CD4-positive, alpha-beta T cell (primary cell): ENCODE results near the gene NAA25. TPM values are rescaled to one million over a fixed set of nuclear protein-coding genes. Genes with fewer than 3 reads are reported as not detected.
A peak's percentile ranks its signal among the peaks of the same experiment; 100 is the strongest.

ENCODE experiments used
- ATAC-seq: fragments of 200-7000 bp; cut with Tn5 transposase; one replicate; pipeline ENCODE4 v1.10.0; 2022; ENCODE audit warnings: mild to moderate bottlenecking; ENCODE audit not compliant: poor library complexity
- CTCF ChIA-PET: fragments of 350-600 bp; sonication (Branson Sonifier 250); formaldehyde crosslinking; loops from one replicate; lab custom pipeline; 2021; ENCODE audit warnings: antibody characterized with exemption, inconsistent platforms; lab: Charles Lee
- POLR2A ChIA-PET: fragments of 350-600 bp; sonication (Branson Sonifier 250); formaldehyde crosslinking; loops from one replicate; lab custom pipeline; 2021; ENCODE audit warnings: antibody characterized with exemption, inconsistent platforms; lab: Charles Lee
- DNase-seq, 14 experiments: peaks; one replicate each; pipeline ENCODE4 v3.0.0-alpha.2; 2013 to 2020; ENCODE audit warnings: mixed read lengths in 2 of 14
- H3K27ac ChIP-seq, 2 donors: one replicate each; pipeline versions ENCODE4 v1.5.1 to v1.7.0; 2013; ENCODE audit warnings: low read length in 2 of 2, low read depth in 1 of 2, mild to moderate bottlenecking in 1 of 2
- H3K27me3 ChIP-seq, 2 experiments: 1 replicate in 1 of 2; 2 replicates in 1 of 2; pipeline versions ENCODE4 v1.6.1 to v1.7.0; 2013; ENCODE audit warnings: low read length in 2 of 2, control low read depth in 1 of 2, mild to moderate bottlenecking in 1 of 2, moderate library complexity in 1 of 2; ENCODE audit not compliant: insufficient read depth in 2 of 2, control insufficient read depth in 1 of 2
- H3K36me3 ChIP-seq: one replicate; pipeline ENCODE4 v1.6.1; 2013; ENCODE audit warnings: low read length, control low read depth; ENCODE audit not compliant: insufficient read depth
- H3K4me1 ChIP-seq: one replicate; pipeline ENCODE4 v1.6.1; 2013; ENCODE audit warnings: low read length, control low read depth; ENCODE audit not compliant: insufficient read depth
- H3K4me3 ChIP-seq: one replicate; pipeline ENCODE4 v1.5.1; 2013; ENCODE audit warnings: mild to moderate bottlenecking, low read length, moderate library complexity
- H3K9me3 ChIP-seq, 2 experiments: 1 replicate in 1 of 2; 2 replicates in 1 of 2; pipeline versions ENCODE4 v1.6.1 to v1.7.0; 2013; ENCODE audit warnings: low read length in 2 of 2, mild to moderate bottlenecking in 2 of 2, control low read depth in 1 of 2, moderate library complexity in 1 of 2; ENCODE audit not compliant: control insufficient read depth in 1 of 2, insufficient read depth in 1 of 2
- H3K27ac Mint-ChIP-seq: one replicate; pipeline ENCODE4 v1.8.0; 2020; ENCODE audit warnings: mixed read lengths
- H3K27me3 Mint-ChIP-seq: one replicate; pipeline ENCODE4 v1.8.0; 2021; ENCODE audit warnings: mixed read lengths
- H3K36me3 Mint-ChIP-seq: one replicate; pipeline ENCODE4 v1.8.0; 2021; ENCODE audit warnings: low read depth, mixed read lengths
- H3K4me1 Mint-ChIP-seq: one replicate; pipeline ENCODE4 v1.8.0; 2021; ENCODE audit warnings: low read depth, mixed read lengths
- H3K4me3 Mint-ChIP-seq: one replicate; pipeline ENCODE4 v1.8.0; 2020; ENCODE audit warnings: mild to moderate bottlenecking, mixed read lengths
- H3K9me3 Mint-ChIP-seq: one replicate; pipeline ENCODE4 v1.8.0; 2020; ENCODE audit warnings: mixed read lengths
- intact Hi-C, 2 experiments: fragments of 100-400 bp; cut with DNase I in 1 of 2; cut with micrococcal nuclease in 1 of 2; formaldehyde crosslinking; loops; one replicate each; pipeline versions ENCODE4 v1.15.1 to v1.9.0; 2023 to 2025; cut with DNase I, micrococcal nuclease
- total RNA-seq, 174 experiments: library from RNA in 2 of 174; stranded (reverse) in 2 of 174; gene quantifications; one replicate each; pipeline ENCODE4 v1.2.3 and lab custom pipeline; 2021 to 2026
- TF ChIP-seq, protein P1 (sequence below): fragments of 200-600 bp; IDR thresholded peaks from one replicate; pipeline ENCODE4 v1.8.0; 2022; ENCODE audit warnings: antibody characterized with exemption, mild to moderate bottlenecking

NAA25 gene
- total RNA-seq, 2 experiments from 2014 or later = 31.1 to 34.6 TPM

DNA sequence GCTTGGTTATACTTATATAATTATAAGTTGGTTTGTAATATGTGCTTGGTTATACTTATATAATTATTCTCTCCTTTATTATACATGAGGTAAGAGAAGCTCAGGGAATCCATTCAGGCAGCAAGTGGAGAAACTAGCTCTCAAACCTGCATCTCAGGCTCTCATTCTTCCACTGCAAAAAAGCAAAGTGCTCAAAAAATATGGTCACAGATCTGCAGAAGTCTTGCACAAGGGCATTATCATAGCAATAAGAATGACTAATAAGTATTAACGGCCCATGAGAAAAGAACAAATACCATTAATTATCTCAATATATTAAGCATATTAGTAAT is 16.3 kb upstream of the NAA25 start:
- H3K27me3 ChIP-seq = no peaks in the 10 kb centered on the region
- ATAC-seq = no peak
- H3K27me3 Mint-ChIP-seq = no peaks in the 10 kb centered on the region
- intact Hi-C loops = loop anchor here in 1 of 2 experiments (1.0 kb wide), 2 partner anchors 17 to 109 kb away; partner anchors contain the start of gene NAA25
- no peak for DNase-seq
- ChIA-PET POLR2A (interaction anchor here (0.7 to 3.7 kb wide), 13 partner anchors 9 to 1390 kb away, joined by 3 to 81 read pairs (median 4); partner anchors contain the start of genes ACAD10, BRAP, ERP29 and MAPKAPK5), CTCF (interaction anchor here (0.8 to 1.1 kb wide), 4 partner anchors 16 to 111 kb away, joined by 3 to 5 read pairs (median 3); partner anchors contain the start of gene NAA25)
- TF ChIP-seq, protein P1, sequence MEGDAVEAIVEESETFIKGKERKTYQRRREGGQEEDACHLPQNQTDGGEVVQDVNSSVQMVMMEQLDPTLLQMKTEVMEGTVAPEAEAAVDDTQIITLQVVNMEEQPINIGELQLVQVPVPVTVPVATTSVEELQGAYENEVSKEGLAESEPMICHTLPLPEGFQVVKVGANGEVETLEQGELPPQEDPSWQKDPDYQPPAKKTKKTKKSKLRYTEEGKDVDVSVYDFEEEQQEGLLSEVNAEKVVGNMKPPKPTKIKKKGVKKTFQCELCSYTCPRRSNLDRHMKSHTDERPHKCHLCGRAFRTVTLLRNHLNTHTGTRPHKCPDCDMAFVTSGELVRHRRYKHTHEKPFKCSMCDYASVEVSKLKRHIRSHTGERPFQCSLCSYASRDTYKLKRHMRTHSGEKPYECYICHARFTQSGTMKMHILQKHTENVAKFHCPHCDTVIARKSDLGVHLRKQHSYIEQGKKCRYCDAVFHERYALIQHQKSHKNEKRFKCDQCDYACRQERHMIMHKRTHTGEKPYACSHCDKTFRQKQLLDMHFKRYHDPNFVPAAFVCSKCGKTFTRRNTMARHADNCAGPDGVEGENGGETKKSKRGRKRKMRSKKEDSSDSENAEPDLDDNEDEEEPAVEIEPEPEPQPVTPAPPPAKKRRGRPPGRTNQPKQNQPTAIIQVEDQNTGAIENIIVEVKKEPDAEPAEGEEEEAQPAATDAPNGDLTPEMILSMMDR = no peak
- peak overlapping the region; percentile 87 for H3K4me3 Mint-ChIP-seq
- H3K9me3 ChIP-seq = no peaks in the 10 kb centered on the region
- H3K36me3 Mint-ChIP-seq = no peaks in the 10 kb centered on the region
- H3K27ac ChIP-seq = no peak overlapping the region
- H3K4me1 ChIP-seq = peaks cover 42% of the 10 kb centered on the region
- H3K27ac Mint-ChIP-seq = peak overlapping the region; percentile 76
- H3K4me1 Mint-ChIP-seq = peaks cover 38% of the 10 kb centered on the region
- H3K4me3 ChIP-seq = peak overlapping the region; percentile 73
- H3K9me3 Mint-ChIP-seq = no peaks in the 10 kb centered on the region
- H3K36me3 ChIP-seq = no peaks in the 10 kb centered on the region

DNA sequence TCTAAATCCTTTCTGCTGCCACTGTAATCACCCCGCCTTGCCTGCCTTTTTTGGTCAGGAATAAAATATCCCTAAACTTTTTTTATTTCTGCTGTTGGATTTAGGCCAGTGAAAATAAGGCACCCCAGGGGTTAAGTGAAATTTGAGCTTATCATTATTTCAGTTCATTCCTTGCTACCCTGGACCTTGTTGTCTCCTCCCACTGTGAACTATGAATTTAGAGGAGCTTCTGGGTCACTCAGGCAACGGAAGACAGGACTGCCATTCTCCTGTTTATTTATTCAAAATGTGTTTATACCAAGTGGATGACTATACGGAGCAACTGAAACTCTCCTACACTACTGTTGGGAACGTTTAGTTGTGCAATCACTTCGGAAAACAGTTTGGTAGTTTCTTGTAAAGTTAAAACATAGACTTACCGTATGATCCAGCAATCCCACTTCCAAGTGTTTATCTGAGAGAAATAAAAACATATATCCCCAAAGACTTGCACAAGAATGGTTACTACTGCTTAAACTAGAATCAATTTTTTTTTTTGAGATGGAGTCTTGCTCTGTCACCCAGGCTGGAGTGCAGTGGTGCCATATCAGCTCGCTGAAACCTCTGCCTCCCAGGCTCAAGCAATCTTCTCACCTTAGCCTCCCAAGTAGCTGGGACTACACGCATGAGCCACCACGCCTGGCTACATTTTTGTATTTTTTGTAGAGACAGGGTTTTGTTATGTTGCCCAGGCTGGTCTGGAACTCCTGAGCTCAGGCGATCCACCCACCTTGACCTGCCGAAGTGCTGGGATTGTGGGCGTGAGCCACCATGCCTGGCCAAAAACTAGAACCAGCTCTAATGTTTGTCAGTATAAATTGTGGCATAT is 14.5 kb upstream of the NAA25 start:
- H3K27ac Mint-ChIP-seq = no peak overlapping the region
- intact Hi-C loops = no loop called here
- Histone ChIP-seq H3K4me3 (no peak overlapping the region), H3K36me3 (no peaks in the 10 kb centered on the region), H3K27ac (no peak overlapping the region), H3K4me1 (peaks cover 26% of the 10 kb centered on the region), H3K9me3 (no peaks in the 10 kb centered on the region), H3K27me3 (no peaks in the 10 kb centered on the region)
- ATAC-seq = no peak
- peak overlapping the region; percentile 10 for H3K4me3 Mint-ChIP-seq
- DNase-seq = peak in 1 of 14 experiments; percentile 1
- TF ChIP-seq, protein P1 = no peak
- H3K27me3 Mint-ChIP-seq = no peaks in the 10 kb centered on the region
- no peaks in the 10 kb centered on the region for H3K36me3 Mint-ChIP-seq
- ChIA-PET CTCF (interaction anchor here (0.6 kb wide), 1 partner anchor 14 kb away, joined by 4 read pairs; no protein-coding TSS in a partner anchor), POLR2A (interaction anchor here (2.0 to 2.3 kb wide), 2 partner anchors 9 to 14 kb away, joined by 6 to 9 read pairs; partner anchors contain the start of gene NAA25)
- H3K9me3 Mint-ChIP-seq = no peaks in the 10 kb centered on the region
- peaks cover 23% of the 10 kb centered on the region for H3K4me1 Mint-ChIP-seq

DNA sequence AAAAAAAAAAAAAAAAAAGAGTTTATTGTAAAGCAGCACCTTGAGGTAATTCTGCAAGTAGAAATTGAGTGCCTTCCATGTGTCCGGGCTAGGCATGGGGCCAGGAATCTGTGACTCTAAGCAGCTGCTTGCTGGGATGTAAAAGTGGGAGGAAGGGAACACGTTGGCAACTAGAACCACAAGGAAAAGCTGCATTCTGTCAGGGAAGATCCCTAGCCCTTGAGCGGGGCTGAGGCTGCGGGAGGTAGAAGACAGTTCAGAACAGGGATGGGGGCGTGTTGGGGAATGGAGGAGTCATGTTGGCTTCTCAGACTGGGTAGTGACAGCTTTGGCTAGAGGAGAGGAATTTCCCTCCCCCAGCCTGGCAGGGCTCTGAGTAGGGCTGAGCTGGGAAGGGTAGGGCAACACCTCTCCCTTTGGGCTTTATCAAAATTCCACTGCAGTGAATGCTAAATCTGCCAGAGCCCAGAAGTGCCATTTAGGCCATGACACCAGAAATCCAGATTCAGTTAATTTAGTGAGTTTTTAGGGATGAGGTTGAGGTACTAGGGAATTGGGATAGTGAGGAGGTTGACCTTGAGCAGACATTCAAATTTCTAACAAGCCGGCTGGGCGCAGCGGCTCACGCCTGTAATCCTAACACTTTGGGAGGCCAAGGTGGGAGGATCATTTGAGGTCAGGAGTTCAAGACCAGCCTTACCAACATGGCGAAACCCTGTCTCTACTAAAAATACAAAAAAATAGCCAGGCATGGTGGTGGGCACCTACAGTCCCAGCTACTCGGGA is 13.4 kb upstream of the NAA25 start:
- Mint-ChIP-seq H3K9me3 (no peaks in the 10 kb centered on the region), H3K36me3 (no peaks in the 10 kb centered on the region), H3K27me3 (no peaks in the 10 kb centered on the region), H3K4me1 (peaks cover 20% of the 10 kb centered on the region), H3K27ac (no peak overlapping the region), H3K4me3 (no peak overlapping the region)
- ChIA-PET POLR2A (interaction anchor here (2.0 to 2.3 kb wide), 2 partner anchors 10 to 13 kb away, joined by 6 to 9 read pairs; partner anchors contain the start of gene NAA25), CTCF (no interaction called here)
- H3K4me3 ChIP-seq = no peak overlapping the region
- no peak overlapping the region for H3K27ac ChIP-seq
- no peaks in the 10 kb centered on the region for H3K9me3 ChIP-seq
- no peaks in the 10 kb centered on the region for H3K36me3 ChIP-seq
- intact Hi-C loops = no loop called here
- ATAC-seq (no peak), DNase-seq (peak in 1 of 14 experiments; percentile 16)
- H3K4me1 ChIP-seq = peaks cover 16% of the 10 kb centered on the region
- H3K27me3 ChIP-seq = no peaks in the 10 kb centered on the region
- TF ChIP-seq, protein P1 = no peak
